SJCRH30 (cell line): ENCODE measurements around the gene RUFY3. TPM values are rescaled to one million over a fixed set of nuclear protein-coding genes. Genes with fewer than 3 reads are reported as not detected.
"Not testable (repeated sequence)": the region's sequence is repeated elsewhere in the genome, so short reads cannot be mapped to it uniquely, and the experiment has no call there.

Experiments
- DNase-seq, 2 experiments: peaks; one replicate each; pipeline ENCODE4 v3.0.0-alpha.2; 2015 to 2020
- H3K27ac ChIP-seq: fragments of 250-450 bp; sonication (Bioruptor Pico); 2 replicates; pipeline ENCODE4 v1.5.1; 2020; ENCODE audit warnings: mild to moderate bottlenecking, moderate library complexity
- H3K27me3 ChIP-seq: fragments of 250-450 bp; sonication (Bioruptor Pico); 2 replicates; pipeline ENCODE4 v1.5.1; 2020; ENCODE audit warnings: mild to moderate bottlenecking, moderate library complexity
- H3K36me3 ChIP-seq: fragments of 250-450 bp; sonication (Bioruptor Pico); 2 replicates; pipeline ENCODE4 v1.5.1; 2020; ENCODE audit warnings: mild to moderate bottlenecking, moderate library complexity
- H3K4me1 ChIP-seq: fragments of 250-450 bp; sonication (Bioruptor Pico); 2 replicates; pipeline ENCODE4 v1.5.1; 2020; ENCODE audit warnings: mild to moderate bottlenecking, moderate library complexity
- H3K4me3 ChIP-seq: fragments of 250-450 bp; sonication (Bioruptor Pico); 2 replicates; pipeline ENCODE4 v1.5.1; 2020; ENCODE audit warnings: mild to moderate bottlenecking, moderate library complexity
- H3K9me3 ChIP-seq: fragments of 250-450 bp; sonication (Bioruptor Pico); replicated peaks from 2 replicates; pipeline ENCODE4 v1.5.1; 2020; ENCODE audit warnings: mild to moderate bottlenecking, moderate library complexity
- total RNA-seq: library from RNA; depleted of rRNA; stranded (reverse); fragments of >200 nt; shearing (Covaris generic); gene quantifications from 2 replicates; pipeline ENCODE4 v1.2.3, GENCODE V29; 2014

The RUFY3 gene
- total RNA-seq, 1 experiment from 2014 or later: 70.3 TPM

DNA sequence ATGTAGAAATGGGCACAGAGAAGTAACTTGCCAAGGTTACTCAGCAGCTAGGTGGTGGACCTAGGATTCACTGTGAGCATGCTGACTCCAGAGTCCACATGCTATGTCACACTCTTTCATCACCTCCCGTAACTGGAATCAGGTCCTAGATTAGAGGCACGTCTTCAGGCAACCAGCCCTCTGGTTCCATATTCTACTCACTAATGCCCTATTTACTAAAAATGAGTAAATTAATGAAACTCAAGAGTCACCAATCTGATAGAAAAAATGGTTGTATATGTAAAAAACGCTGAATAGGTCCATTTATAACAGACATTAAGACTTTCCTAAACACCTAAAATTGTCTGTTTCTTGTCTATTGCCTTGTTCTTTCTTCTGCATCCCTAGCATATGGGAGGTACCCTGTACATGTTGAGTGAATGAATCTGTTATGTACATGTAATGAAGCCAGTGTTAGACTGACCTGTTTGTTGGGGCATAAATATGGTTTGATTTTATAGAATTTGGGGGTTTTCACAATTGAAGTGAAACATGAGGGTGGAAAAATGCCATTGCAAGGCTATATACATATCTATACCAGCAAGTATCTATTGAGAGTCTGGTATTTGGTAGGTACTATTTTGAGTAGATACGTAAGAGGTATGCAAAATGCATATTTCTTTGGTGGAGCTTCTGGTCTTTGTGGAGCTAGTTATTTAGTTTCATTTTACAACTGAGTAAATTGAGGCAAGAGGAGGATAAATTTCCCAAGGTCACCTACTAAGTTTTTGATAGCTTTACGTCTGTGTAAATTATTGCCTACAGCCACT is 7.5 kb upstream of the RUFY3 start:
- DNase-seq: no peak

GRCh38 chr4:70715097-70715496 is 6.7 kb upstream of the RUFY3 start:
- no peak overlapping the region for H3K27ac ChIP-seq
- H3K4me1 ChIP-seq: no peaks in the 10 kb centered on the region
- H3K27me3 ChIP-seq: no peaks in the 10 kb centered on the region
- H3K4me3 ChIP-seq: no peak overlapping the region
- no peak for DNase-seq
- no peaks in the 10 kb centered on the region for H3K9me3 ChIP-seq
- H3K36me3 ChIP-seq: no peaks in the 10 kb centered on the region

More for the DNA sequence above, 7.5 kb upstream of the RUFY3 start:
- Histone ChIP-seq H3K9me3 (no peaks in the 10 kb centered on the region), H3K4me1 (no peaks in the 10 kb centered on the region), H3K27ac (no peak overlapping the region), H3K27me3 (no peaks in the 10 kb centered on the region), H3K36me3 (no peaks in the 10 kb centered on the region), H3K4me3 (no peak overlapping the region)

DNA sequence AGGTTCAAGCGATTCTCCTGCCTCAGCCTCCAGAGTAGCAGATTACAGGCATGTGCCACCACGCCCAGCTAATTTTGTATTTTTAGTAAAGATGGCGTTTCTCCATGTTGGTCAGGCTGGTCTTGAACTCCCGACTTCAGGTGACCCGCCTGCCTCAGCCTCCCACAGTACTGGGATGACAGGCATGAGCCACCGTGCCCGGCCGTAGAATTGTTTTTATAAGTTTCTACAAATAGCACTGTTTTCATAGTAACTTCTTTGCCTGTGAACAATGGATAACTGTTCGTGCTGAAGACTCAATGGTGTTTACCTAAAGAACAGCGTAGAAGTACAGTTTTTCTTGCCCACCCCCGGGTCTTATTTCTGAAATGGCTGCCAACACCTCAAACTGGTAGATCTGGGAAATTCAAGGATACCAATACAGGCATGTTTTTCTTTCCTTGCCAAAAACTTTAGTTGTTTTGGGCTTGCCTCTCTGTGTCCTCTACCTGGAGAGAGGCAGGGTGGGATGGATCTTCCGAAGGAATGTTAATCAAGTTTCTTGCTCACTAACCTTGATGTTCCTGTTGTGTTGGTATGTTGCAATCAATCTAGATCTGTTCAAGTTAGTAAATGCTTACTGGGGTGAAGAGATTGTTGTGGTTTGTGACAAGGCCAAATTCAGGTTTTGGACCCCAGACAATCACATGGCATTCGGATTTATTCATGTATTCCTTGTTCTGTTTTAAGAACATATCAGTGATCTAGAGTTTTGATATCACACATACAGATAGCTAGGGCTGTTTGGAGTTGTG is 2.8 kb upstream of the RUFY3 start:
- no peak overlapping the region for H3K27ac ChIP-seq
- DNase-seq: no peak
- H3K4me1 ChIP-seq: peaks cover 9% of the 10 kb centered on the region
- H3K36me3 ChIP-seq: no peaks in the 10 kb centered on the region
- no peaks in the 10 kb centered on the region for H3K27me3 ChIP-seq
- no peaks in the 10 kb centered on the region for H3K9me3 ChIP-seq
- H3K4me3 ChIP-seq: no peak overlapping the region

DNA sequence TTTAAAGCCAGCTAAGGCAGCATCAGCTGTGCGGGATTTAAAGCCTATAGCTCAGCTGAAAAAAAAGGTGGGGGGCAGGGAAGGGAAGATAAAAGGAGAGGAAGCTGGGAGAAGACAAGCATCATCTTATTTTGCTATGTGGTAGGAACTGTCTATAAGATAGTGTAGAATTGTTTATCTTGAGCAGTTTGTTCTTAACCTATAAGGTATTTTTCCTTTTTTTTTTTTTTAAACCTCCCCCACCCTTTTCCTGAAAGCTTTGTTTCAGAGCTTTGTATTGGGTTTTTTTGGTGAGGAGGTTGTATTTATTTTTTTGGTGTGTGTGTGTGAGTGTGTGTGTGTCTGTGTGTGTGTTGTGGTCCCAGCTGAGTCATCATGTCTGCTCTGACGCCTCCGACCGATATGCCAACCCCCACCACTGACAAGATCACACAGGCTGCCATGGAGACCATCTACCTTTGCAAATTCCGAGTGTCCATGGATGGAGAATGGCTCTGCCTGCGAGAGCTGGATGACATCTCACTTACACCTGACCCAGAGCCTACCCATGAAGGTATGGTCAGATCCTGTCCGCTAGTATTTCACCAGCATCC is 531 bp downstream of the RUFY3 start:
- Histone ChIP-seq H3K36me3 (no peaks in the 10 kb centered on the region), H3K27me3 (no peaks in the 10 kb centered on the region), H3K27ac (peak overlapping the region; percentile 34; the same call in 1 of the 2 replicates), H3K4me3 (peak overlapping the region; percentile 59), H3K9me3 (no peaks in the 10 kb centered on the region), H3K4me1 (peaks cover 12% of the 10 kb centered on the region)
- DNase-seq: peak; percentile 50 to 59

GRCh38 chr4:70724463-70724862 is 2.7 kb downstream of the RUFY3 start:
- Histone ChIP-seq H3K27ac (no peak overlapping the region), H3K36me3 (peaks cover 3% of the 10 kb centered on the region; the same call in 1 of the 2 replicates), H3K9me3 (no peaks in the 10 kb centered on the region), H3K4me1 (peaks cover 12% of the 10 kb centered on the region), H3K27me3 (no peaks in the 10 kb centered on the region), H3K4me3 (no peak overlapping the region)
- DNase-seq: no peak

DNA sequence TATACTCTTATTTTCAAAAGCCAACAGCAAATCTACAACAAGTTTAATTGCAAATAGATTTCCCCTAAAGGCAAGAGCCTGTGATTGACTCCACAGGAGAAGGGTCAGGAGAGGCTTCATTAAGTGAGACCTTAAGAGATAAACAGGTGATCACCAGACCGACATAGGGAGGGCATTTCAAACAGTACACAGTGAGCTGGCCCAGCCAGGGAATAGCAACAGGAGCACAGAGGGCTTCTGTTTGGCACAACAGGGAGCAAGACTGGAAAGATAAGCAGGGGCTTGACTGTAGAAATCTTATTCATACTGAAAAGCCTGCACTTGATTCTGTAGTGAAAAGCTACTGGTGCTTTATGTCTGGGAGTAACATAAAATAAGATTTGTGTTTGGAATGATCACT is 3.9 kb downstream of the RUFY3 start:
- H3K4me3 ChIP-seq: no peak overlapping the region
- no peaks in the 10 kb centered on the region for H3K27me3 ChIP-seq
- H3K9me3 ChIP-seq: no peaks in the 10 kb centered on the region
- DNase-seq: no peak
- peaks cover 4% of the 10 kb centered on the region; the same call in 1 of the 2 replicates for H3K36me3 ChIP-seq
- H3K27ac ChIP-seq: no peak overlapping the region
- peaks cover 12% of the 10 kb centered on the region for H3K4me1 ChIP-seq

DNA sequence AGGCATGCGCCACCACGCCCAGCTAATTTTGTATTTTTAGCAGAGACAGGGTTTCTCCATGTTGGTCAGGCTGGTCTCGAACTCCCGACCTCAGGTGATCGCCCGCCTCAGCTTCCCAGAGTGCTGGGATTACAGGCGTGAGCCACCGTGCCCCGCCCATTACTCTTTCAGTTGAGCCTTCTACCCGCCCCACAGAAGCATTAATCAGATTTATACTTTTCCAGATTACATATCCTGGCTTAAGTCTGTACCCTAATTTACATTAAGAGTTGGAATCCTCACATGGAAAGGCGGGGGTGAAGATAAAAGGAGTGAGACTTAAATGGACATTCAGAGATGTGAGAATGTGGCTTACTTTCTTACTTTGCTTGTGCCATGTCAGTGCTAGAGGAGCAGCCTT is 4.8 kb downstream of the RUFY3 start:
- not testable (repeated sequence) for H3K27ac ChIP-seq, H3K36me3 ChIP-seq, H3K27me3 ChIP-seq, DNase-seq, H3K9me3 ChIP-seq, H3K4me3 ChIP-seq
- peaks cover 12% of the 10 kb centered on the region for H3K4me1 ChIP-seq

DNA sequence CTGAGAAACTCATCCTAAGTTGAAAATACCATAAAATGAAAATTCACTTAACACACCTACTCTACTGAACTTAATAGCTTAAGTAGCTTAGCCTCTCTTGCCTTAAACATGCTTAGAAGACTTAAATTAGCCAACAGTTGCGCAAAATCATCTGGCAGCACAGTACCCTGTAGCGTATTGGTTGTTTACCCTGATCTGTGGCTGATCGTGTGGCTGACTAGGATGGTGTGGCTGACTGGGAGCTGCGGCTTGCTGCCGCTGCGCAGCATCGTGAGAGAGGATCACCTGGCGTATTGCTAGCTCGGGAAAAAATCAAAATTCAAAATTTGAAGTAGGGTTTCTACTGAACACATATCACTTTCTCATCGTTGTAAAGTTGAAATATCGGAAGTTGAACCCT is 6.3 kb downstream of the RUFY3 start:
- no peak overlapping the region for H3K4me3 ChIP-seq
- H3K27me3 ChIP-seq: no peaks in the 10 kb centered on the region
- H3K4me1 ChIP-seq: peaks cover 12% of the 10 kb centered on the region
- H3K9me3 ChIP-seq: no peaks in the 10 kb centered on the region
- peaks cover 4% of the 10 kb centered on the region; the same call in 1 of the 2 replicates for H3K36me3 ChIP-seq
- DNase-seq: no peak
- no peak overlapping the region for H3K27ac ChIP-seq

DNA sequence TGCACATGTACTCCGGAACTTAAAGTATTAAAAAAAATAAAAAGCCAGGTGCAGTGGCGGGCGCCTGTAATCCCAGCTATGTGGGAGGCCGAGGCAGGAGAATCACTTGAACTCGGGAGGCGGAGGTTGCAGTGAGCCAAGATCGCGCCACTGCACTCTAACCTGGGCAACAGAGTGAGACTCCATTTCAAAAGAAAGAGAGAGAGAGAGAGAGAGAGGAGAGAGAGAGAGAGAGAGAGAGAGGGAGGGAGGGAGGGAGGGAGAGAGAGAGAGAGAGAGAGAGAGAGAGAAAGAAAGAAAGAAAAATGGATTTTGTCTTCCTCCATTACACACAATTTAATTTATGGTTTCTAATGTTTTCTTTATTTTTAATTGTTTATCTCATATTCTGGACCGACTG is 11.1 kb downstream of the RUFY3 start:
- not testable (repeated sequence) for H3K9me3 ChIP-seq, DNase-seq, H3K27ac ChIP-seq

GRCh38 chr4:70734168-70734954 is 12.6 kb downstream of the RUFY3 start:
- peaks cover 9% of the 10 kb centered on the region for H3K36me3 ChIP-seq
- DNase-seq: peak in 1 of 2 experiments; percentile 40
- no peak overlapping the region for H3K4me3 ChIP-seq
- H3K4me1 ChIP-seq: peaks cover 13% of the 10 kb centered on the region
- H3K27ac ChIP-seq: no peak overlapping the region
- no peaks in the 10 kb centered on the region for H3K9me3 ChIP-seq
- H3K27me3 ChIP-seq: no peaks in the 10 kb centered on the region

More for the DNA sequence above, 11.1 kb downstream of the RUFY3 start:
- H3K4me3 ChIP-seq, H3K27me3 ChIP-seq: not testable (repeated sequence)
- Histone ChIP-seq H3K4me1 (peaks cover 13% of the 10 kb centered on the region), H3K36me3 (peaks cover 11% of the 10 kb centered on the region)

GRCh38 chr4:70734971-70735370 is 13.2 kb downstream of the RUFY3 start:
- Histone ChIP-seq H3K4me1 (peaks cover 13% of the 10 kb centered on the region), H3K9me3 (no peaks in the 10 kb centered on the region), H3K27ac (no peak overlapping the region), H3K36me3 (peaks cover 7% of the 10 kb centered on the region; the same call in 1 of the 2 replicates), H3K4me3 (no peak overlapping the region), H3K27me3 (no peaks in the 10 kb centered on the region)
- DNase-seq: no peak

- DNase-seq: peak; percentile 31 to 46
Observed at GRCh38 chr4:70735915-70736314, 14.2 kb downstream of the RUFY3 start.

GRCh38 chr4:70737006-70737405 is 15.2 kb downstream of the RUFY3 start:
- H3K27ac ChIP-seq: no peak overlapping the region
- peak in 1 of 2 experiments; percentile 40 for DNase-seq

More at GRCh38 chr4:70735915-70736314, 14.2 kb downstream of the RUFY3 start:
- H3K9me3 ChIP-seq, H3K27me3 ChIP-seq, H3K4me3 ChIP-seq, H3K36me3 ChIP-seq, H3K27ac ChIP-seq: not testable (repeated sequence)
- peaks cover 13% of the 10 kb centered on the region for H3K4me1 ChIP-seq

GRCh38 chr4:70737409-70737808 is 15.6 kb downstream of the RUFY3 start:
- no peak overlapping the region for H3K4me3 ChIP-seq
- H3K4me1 ChIP-seq: peaks cover 13% of the 10 kb centered on the region
- no peaks in the 10 kb centered on the region for H3K9me3 ChIP-seq
- H3K27me3 ChIP-seq: no peaks in the 10 kb centered on the region
- H3K36me3 ChIP-seq: peaks cover 7% of the 10 kb centered on the region; the same call in 1 of the 2 replicates
- peak in 1 of 2 experiments; percentile 19 for DNase-seq
- no peak overlapping the region for H3K27ac ChIP-seq

More at GRCh38 chr4:70737006-70737405, 15.2 kb downstream of the RUFY3 start:
- no peaks in the 10 kb centered on the region for H3K9me3 ChIP-seq
- H3K4me1 ChIP-seq: peaks cover 13% of the 10 kb centered on the region
- peaks cover 7% of the 10 kb centered on the region; the same call in 1 of the 2 replicates for H3K36me3 ChIP-seq
- no peak overlapping the region for H3K4me3 ChIP-seq
- H3K27me3 ChIP-seq: no peaks in the 10 kb centered on the region
